ENCODE data around the gene RPL28.

The RPL28 gene

DNA sequence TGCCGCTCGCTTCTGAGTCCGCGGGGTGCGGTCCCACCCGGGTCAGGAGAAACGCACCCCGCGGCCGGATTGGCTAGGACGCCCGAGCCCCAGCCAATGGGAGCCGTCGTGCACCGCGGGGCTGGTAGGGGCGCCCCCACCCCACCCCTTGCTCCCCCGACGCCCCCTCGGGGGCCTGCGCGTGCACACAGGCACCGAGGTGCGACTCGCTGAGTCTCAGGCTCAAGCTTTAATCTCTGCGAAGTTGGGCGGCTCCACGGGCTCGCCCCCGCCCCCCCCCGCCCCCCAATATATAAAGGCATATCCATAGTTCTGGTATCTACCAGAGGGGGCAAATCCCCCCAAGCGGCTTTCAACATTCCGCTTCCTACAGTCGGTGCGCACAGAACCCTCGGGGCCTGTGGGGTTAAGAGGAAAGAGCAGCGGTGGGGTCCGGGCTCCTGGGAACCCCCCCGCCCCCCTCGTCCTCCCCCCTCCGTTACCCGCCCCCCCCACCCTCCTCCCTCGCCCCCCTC lies 31.0 kb upstream of the RPL28 start, which contains the start of gene COX6B2:
COX6B2 (minus strand) TSS at position 22 of the 515 bp plus-strand sequence. CDS start 198 bp downstream, outside the sequence.
- Histone ChIP-seq H3K36me3 (ENCODE audit: control insufficient read depth, insufficient read depth, low read length) (no peaks in the 10 kb centered on the region), H3K27ac (ENCODE audit: low read depth, low read length) (no peak within 1 kb of the TSS), H3K9ac (ENCODE audit: low read length) (peak within 1 kb of the TSS; percentile 40), H3K4me3 (ENCODE audit: low read depth, low read length) (peak within 1 kb of the TSS; percentile 71), H3K4me1 (ENCODE audit: control insufficient read depth, insufficient read depth, low read length) (peaks cover 20% of the 10 kb centered on the region), H3K27me3 (ENCODE audit: control insufficient read depth, insufficient read depth, low read length) (peaks cover 82% of the 10 kb centered on the region), H3K9me3 (ENCODE audit: control insufficient read depth, insufficient read depth, low read depth, low read length) (no peaks in the 10 kb centered on the region)

DNA sequence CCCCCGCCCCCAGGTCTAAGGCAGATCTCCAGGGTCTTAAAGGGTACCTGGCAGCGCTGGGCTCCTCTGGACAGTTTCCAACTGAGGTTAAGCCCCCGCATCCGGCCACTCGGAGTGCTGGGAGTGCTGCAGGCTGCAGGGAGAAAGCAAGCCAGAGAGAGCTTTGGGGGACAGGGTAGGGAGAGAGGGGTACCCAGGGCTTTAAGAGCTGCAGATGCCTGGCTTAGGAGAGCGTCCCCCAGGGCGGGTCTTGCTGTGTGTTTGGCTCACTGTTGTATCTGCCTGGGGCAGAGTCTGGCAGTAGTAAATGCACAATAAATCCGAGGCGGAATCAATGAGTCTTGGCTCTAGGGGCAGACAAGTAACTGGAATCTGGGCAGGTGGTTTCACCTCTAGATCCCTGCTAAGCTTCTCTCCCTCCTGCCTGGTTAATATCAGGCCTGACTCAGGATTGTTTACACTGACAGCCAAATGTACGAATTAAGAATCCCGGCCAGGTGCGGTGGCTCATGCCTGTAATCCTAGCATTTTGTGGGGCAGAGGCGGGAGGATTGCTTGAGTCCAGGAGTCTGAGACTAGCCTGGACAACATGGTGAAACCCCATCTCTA lies 30.4 kb upstream of the RPL28 start:
- H3K9ac ChIP-seq (ENCODE audit: low read length), result no peak overlapping the region
- H3K27me3 ChIP-seq (ENCODE audit: control insufficient read depth, insufficient read depth, low read length), result peaks cover 82% of the 10 kb centered on the region
- H3K4me3 ChIP-seq (ENCODE audit: low read depth, low read length), result peak overlapping the region; percentile 30; the same call in 1 of the 2 replicates
- H3K4me1 ChIP-seq (ENCODE audit: control insufficient read depth, insufficient read depth, low read length), result peaks cover 16% of the 10 kb centered on the region
- no peaks in the 10 kb centered on the region for H3K9me3 ChIP-seq (ENCODE audit: control insufficient read depth, insufficient read depth, low read depth, low read length)
- H3K36me3 ChIP-seq (ENCODE audit: control insufficient read depth, insufficient read depth, low read length), result no peaks in the 10 kb centered on the region
- no peak overlapping the region for H3K27ac ChIP-seq (ENCODE audit: low read depth, low read length)

DNA sequence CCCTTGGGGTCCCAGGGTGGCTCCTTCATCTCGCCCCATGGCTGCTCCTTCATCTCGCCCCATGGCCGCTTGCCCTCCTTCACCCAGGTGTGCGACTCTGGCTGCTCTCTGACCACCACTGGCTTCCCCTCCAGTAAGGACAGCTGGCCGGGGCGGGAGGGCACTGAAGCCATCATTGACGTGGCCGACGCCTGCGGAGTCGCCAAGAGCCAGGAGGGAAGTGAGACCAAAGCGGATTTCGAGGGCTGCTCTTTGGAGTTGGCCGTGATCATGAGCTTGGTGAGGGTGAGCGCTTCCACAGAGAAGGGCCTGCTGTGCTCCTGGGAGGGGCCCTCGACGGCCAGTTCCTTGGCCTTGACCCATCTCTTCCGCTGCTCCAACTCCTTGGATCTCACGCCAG lies 27.2 kb upstream of the RPL28 start:
- no peak overlapping the region for H3K9ac ChIP-seq (ENCODE audit: low read length)
- H3K27me3 ChIP-seq (ENCODE audit: control insufficient read depth, insufficient read depth, low read length), result peaks cover 51% of the 10 kb centered on the region
- no peak overlapping the region for H3K27ac ChIP-seq (ENCODE audit: low read depth, low read length)
- H3K4me3 ChIP-seq (ENCODE audit: low read depth, low read length), result no peak overlapping the region
- peaks cover 12% of the 10 kb centered on the region for H3K4me1 ChIP-seq (ENCODE audit: control insufficient read depth, insufficient read depth, low read length)
- no peaks in the 10 kb centered on the region for H3K9me3 ChIP-seq (ENCODE audit: control insufficient read depth, insufficient read depth, low read depth, low read length)
- H3K36me3 ChIP-seq (ENCODE audit: control insufficient read depth, insufficient read depth, low read length), result no peaks in the 10 kb centered on the region

DNA sequence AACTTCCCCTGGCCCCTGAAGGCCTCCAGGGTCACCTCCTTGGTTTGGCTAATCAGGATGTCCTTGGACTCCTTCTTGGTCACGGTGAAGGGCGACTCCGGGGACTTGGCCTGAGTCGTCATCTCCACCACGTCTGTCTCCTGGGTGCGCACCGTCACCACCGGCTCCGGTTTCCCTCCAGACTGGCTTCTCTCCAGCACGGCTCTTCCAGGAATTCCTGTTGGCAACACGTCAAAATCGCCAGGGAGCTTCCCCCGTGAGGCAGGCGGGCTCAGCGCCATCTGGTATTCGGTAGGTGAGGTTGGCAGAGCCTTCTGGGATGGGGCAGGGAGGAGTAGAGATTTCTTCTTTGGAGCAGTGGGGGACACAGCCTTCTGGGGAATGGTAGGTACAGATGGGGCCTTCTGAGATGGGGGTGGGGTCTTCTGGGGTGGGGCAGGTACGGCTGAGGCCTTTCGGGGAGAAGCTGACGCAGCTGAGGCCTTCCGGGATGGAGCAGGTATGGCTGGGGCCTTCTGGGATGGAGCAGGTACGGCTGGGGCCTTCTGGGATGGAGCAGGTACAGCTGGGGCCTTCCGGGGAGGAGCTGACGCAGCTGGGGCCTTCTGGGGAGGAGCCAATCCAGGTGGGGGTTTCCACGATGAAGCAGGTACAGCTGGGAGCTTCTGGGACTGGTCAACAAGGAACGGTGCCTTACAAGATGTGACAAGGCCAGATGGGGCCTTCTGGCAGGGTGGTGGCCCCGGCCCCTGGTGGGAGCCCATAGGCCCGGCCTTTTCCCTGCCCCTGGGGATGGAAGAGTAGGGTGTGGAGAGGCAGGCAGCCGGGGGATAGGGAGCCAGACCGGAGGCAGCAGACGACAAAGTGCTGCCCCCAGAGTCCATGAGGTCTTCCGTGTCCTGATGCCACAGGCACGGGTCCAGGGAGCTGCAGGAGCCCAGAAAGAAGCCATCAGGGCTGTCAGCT lies 26.5 kb upstream of the RPL28 start:
- Histone ChIP-seq H3K4me1 (ENCODE audit: control insufficient read depth, insufficient read depth, low read length) (peaks cover 10% of the 10 kb centered on the region), H3K4me3 (ENCODE audit: low read depth, low read length) (no peak overlapping the region), H3K9ac (ENCODE audit: low read length) (no peak overlapping the region), H3K27ac (ENCODE audit: low read depth, low read length) (no peak overlapping the region), H3K9me3 (ENCODE audit: control insufficient read depth, insufficient read depth, low read depth, low read length) (no peaks in the 10 kb centered on the region), H3K27me3 (ENCODE audit: control insufficient read depth, insufficient read depth, low read length) (peaks cover 44% of the 10 kb centered on the region), H3K36me3 (ENCODE audit: control insufficient read depth, insufficient read depth, low read length) (no peaks in the 10 kb centered on the region)

DNA sequence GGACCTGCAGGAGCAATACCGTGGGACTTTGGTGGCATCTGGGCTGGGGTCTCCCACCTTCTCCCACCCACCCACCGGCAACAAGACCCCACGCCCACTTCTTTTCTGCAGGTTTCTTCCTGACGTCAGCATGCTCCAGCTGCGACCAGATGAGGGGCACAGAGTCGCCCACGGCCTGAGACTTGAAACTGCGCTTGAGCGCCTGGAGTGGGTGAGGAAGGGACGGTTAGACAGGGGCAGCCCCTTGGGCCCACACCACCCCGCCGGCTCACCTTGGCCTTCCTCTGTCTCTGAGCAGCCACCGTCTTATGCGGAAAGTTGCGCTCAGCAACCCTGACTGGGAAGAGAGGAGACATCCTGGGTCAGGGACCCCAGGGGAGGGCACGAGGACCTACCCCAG lies 24.8 kb upstream of the RPL28 start:
- Histone ChIP-seq H3K4me1 (ENCODE audit: control insufficient read depth, insufficient read depth, low read length) (peaks cover 10% of the 10 kb centered on the region), H3K36me3 (ENCODE audit: control insufficient read depth, insufficient read depth, low read length) (no peaks in the 10 kb centered on the region), H3K27me3 (ENCODE audit: control insufficient read depth, insufficient read depth, low read length) (peaks cover 29% of the 10 kb centered on the region), H3K9me3 (ENCODE audit: control insufficient read depth, insufficient read depth, low read depth, low read length) (no peaks in the 10 kb centered on the region), H3K27ac (ENCODE audit: low read depth, low read length) (no peak overlapping the region), H3K9ac (ENCODE audit: low read length) (no peak overlapping the region), H3K4me3 (ENCODE audit: low read depth, low read length) (no peak overlapping the region)

DNA sequence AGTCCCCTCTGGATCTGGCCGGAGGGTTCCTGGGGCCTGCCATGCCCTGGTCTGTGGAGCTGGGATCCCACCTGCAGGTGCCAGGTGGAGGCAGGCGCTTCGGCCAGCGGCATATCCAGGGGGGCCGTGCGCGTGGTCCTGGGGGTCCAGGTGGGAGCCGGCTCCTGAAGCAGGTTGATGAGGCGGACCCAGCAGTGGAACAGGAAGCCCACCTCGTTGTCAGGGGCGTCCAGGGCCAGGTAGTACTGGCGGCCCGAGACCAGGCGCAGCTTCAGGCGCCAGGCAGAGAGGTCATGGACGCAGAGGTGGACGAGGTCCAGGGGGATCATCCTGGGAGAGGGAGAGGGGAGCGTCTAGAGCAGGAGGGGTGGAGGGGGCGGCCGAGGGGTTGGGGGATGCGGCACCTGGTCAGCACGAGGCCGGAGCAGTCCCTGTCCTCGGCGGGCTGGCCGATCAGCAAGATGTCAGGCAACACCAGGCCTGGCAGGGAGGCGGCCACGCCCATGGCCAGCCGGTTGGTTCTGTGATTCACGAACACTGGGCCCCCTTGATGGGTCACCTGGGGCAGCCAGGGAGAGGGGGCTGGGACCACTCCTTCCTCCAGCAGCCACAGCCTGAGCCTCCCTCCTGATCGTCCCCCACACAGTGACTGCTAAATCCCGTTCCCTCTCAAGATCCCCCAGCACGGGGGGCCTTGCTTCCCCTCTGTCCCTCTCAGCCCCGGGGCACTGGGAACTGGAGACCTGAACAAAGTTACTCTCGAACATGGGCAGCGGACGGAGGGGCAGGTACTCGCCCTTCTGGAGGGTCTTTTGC lies 23.4 kb upstream of the RPL28 start:
- Histone ChIP-seq H3K4me3 (ENCODE audit: low read depth, low read length) (no peak overlapping the region), H3K36me3 (ENCODE audit: control insufficient read depth, insufficient read depth, low read length) (no peaks in the 10 kb centered on the region), H3K4me1 (ENCODE audit: control insufficient read depth, insufficient read depth, low read length) (peaks cover 12% of the 10 kb centered on the region), H3K27ac (ENCODE audit: low read depth, low read length) (no peak overlapping the region), H3K9me3 (ENCODE audit: control insufficient read depth, insufficient read depth, low read depth, low read length) (no peaks in the 10 kb centered on the region), H3K9ac (ENCODE audit: low read length) (peak overlapping the region; percentile 5), H3K27me3 (ENCODE audit: control insufficient read depth, insufficient read depth, low read length) (peaks cover 14% of the 10 kb centered on the region)

DNA sequence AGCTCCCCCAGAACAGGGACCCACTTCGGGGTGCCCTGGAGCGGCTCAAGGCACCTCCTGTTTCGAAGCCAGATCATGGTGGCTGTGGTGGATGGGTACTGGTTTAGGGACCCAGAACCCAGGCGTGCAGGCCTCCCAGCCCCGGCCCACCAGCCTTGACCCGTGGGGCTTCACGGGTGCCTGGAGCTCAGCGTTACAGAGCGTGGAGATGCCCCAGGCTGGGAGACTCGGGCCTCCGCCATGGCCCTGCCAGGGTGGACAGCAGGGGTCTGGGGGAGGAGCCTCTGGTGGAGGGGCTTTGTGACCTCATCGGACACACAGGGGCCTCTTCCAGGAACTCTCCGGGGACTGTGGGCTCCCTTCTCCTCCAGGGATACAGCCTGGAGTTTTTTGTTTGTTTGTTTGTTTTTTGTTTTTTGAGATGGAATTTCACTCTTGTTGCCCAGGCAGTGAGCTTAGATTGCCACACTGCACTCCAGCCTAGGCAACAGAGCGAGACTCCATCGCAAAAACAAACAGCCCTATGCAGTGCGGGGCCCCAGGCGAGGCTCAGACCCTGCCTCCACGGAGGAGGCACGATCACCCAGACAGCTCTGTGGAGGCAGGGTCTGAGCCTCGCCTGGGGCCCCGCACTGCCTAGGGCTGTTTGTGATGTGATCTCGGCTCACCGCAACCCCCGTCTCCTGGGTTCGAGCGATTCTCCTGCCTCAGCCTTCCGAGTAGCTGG lies 22.6 kb upstream of the RPL28 start, which contains the start of gene GARIN5B:
GARIN5B (minus strand) TSS at position 271 of the 727 bp plus-strand sequence; CDS start at position 77, 194 bp downstream.
- Histone ChIP-seq H3K36me3 (ENCODE audit: control insufficient read depth, insufficient read depth, low read length) (no peaks in the 10 kb centered on the region), H3K4me1 (ENCODE audit: control insufficient read depth, insufficient read depth, low read length) (peaks cover 12% of the 10 kb centered on the region), H3K4me3 (ENCODE audit: low read depth, low read length) (no peak within 1 kb of the TSS), H3K27ac (ENCODE audit: low read depth, low read length) (no peak within 1 kb of the TSS), H3K27me3 (ENCODE audit: control insufficient read depth, insufficient read depth, low read length) (peaks cover 14% of the 10 kb centered on the region), H3K9ac (ENCODE audit: low read length) (peak within 1 kb of the TSS; percentile 5), H3K9me3 (ENCODE audit: control insufficient read depth, insufficient read depth, low read depth, low read length) (no peaks in the 10 kb centered on the region)

DNA sequence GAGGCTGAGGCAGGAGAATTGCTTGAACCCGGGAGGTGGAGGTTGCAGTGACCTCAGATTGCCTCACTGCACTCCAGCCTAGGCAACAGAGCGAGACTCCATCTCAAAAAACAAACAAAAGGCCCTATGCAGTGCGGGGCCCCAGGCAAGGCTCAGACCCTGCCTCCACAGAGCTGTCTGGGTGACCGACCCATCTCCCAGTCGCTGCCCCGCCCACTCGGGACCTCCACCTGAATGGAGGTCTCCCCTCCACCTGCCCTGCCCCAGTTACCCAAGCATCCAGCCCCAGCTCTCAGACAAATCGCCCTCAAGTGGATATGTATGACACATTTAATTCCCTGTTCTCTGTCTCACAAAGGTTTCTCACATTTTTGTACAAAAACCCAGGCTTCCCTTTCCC lies 20.5 kb upstream of the RPL28 start:
- Histone ChIP-seq H3K27ac (ENCODE audit: low read depth, low read length) (no peak overlapping the region), H3K4me3 (ENCODE audit: low read depth, low read length) (no peak overlapping the region), H3K4me1 (ENCODE audit: control insufficient read depth, insufficient read depth, low read length) (peaks cover 20% of the 10 kb centered on the region), H3K27me3 (ENCODE audit: control insufficient read depth, insufficient read depth, low read length) (peaks cover 22% of the 10 kb centered on the region), H3K9me3 (ENCODE audit: control insufficient read depth, insufficient read depth, low read depth, low read length) (no peaks in the 10 kb centered on the region), H3K9ac (ENCODE audit: low read length) (no peak overlapping the region), H3K36me3 (ENCODE audit: control insufficient read depth, insufficient read depth, low read length) (no peaks in the 10 kb centered on the region)

DNA sequence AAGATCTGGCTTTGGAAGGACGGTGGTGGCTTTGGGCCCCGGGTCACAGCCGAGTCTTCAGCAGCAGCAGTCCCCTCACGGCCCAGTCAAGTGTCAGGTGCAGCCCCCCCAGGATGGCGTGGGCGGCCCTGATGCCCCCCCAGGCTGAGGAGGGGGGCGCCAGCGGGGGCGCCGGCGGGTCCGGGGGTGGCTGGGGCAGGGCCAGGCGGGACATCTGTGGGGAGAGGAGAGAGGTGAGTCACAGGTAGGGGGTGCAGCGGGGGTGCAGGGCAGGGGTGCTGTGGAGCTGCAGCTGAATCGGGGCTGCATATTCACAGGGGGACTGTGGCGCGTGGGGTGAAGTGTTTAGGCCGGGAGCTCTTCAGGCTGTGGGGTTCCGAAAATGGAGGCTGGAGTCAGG lies 19.8 kb upstream of the RPL28 start:
- Histone ChIP-seq H3K27ac (ENCODE audit: low read depth, low read length) (no peak overlapping the region), H3K36me3 (ENCODE audit: control insufficient read depth, insufficient read depth, low read length) (no peaks in the 10 kb centered on the region), H3K4me1 (ENCODE audit: control insufficient read depth, insufficient read depth, low read length) (peaks cover 25% of the 10 kb centered on the region), H3K27me3 (ENCODE audit: control insufficient read depth, insufficient read depth, low read length) (peaks cover 28% of the 10 kb centered on the region), H3K9ac (ENCODE audit: low read length) (no peak overlapping the region), H3K9me3 (ENCODE audit: control insufficient read depth, insufficient read depth, low read depth, low read length) (no peaks in the 10 kb centered on the region), H3K4me3 (ENCODE audit: low read depth, low read length) (no peak overlapping the region)

DNA sequence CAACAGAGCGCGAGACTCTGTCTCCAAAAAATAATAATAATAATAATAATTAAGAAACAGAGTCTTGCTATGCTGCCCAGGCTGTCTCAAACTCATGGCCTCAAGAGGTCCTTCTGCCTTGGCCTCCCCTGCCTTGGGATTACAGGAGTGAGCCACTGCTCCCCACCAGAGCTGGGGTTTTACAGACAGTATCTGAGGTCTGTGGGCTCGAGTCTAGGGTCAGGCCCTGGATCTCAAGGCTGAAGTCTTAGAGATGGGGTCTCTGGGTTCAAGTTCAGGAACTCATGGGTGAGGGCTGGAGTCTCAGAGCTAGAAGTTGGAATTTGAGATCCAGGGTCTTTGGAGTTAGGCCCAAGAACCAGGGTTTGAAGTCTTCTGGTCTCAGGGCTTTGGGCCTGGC lies 18.9 kb upstream of the RPL28 start:
- H3K27ac ChIP-seq (ENCODE audit: low read depth, low read length), result no peak overlapping the region
- no peak overlapping the region for H3K4me3 ChIP-seq (ENCODE audit: low read depth, low read length)
- no peaks in the 10 kb centered on the region for H3K36me3 ChIP-seq (ENCODE audit: control insufficient read depth, insufficient read depth, low read length)
- peaks cover 27% of the 10 kb centered on the region for H3K4me1 ChIP-seq (ENCODE audit: control insufficient read depth, insufficient read depth, low read length)
- H3K27me3 ChIP-seq (ENCODE audit: control insufficient read depth, insufficient read depth, low read length), result peaks cover 36% of the 10 kb centered on the region
- H3K9ac ChIP-seq (ENCODE audit: low read length), result no peak overlapping the region
- H3K9me3 ChIP-seq (ENCODE audit: control insufficient read depth, insufficient read depth, low read depth, low read length), result no peaks in the 10 kb centered on the region

All from HUES6 (cell line).